OCI-LY7 (cell line): ENCODE results near the gene CIAO2B.

ENCODE experiments used
- EZH2phosphoT487 ChIP-seq: fragments of 200-600 bp; sonication (generic); IDR thresholded peaks from 2 replicates; pipeline ENCODE4 v1.6.1; 2018; ENCODE audit warnings: low read depth, borderline replicate concordance, mild to moderate bottlenecking, mixed run types, antibody characterized with exemption, low read length, moderate library complexity, mixed read lengths
- TF ChIP-seq, protein P1 (sequence below): fragments of 200-600 bp; sonication (generic); conservative IDR thresholded peaks from 2 replicates; pipeline ENCODE4 v1.5.1; 2014; ENCODE audit warnings: mild to moderate bottlenecking, antibody characterized with exemption, low read length, moderate library complexity, mixed read lengths

DNA sequence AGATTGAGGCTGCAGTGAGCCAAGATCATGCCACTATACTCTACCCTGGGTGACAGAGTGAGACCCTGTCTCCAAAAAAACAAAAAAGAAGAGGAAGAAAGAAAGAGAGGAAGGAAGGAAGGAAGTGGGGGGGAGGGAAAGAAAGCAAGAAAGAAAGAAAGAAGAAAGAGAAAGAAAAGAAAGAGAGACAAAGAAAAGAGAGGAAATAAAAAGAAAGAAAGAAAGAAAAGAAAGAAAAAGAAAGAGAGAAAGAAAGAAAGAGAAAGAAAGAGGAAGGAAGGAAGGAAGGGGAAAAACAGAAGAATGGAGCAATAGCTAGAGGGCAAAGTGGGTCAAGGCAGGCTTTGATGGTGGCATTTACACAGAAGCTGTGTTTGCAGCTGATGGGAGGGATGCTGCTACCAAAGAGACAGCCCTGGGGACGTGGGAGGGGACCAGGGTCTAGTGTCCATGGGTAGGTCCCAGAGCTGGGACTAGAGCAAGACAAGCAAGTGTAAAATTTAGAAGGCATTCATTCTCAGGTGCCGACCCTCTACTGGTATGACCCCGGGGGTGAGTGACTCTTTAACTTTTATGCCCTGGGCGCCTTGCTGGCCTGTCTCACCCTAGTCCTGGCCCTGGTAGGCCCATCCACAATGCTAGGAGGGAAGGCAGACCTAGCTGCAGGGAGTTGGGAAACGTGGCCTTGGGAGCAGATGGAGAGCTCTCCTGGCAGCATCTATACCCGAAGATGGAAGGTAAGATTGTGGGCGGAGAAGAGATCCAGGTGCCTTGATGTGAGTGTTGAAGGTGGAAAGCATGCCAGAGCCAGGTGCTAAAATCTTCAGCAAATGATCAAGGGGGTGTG is 24.9 kb upstream of the CIAO2B start:
- no peak for TF ChIP-seq EZH2phosphoT487
- TF ChIP-seq, protein P1, sequence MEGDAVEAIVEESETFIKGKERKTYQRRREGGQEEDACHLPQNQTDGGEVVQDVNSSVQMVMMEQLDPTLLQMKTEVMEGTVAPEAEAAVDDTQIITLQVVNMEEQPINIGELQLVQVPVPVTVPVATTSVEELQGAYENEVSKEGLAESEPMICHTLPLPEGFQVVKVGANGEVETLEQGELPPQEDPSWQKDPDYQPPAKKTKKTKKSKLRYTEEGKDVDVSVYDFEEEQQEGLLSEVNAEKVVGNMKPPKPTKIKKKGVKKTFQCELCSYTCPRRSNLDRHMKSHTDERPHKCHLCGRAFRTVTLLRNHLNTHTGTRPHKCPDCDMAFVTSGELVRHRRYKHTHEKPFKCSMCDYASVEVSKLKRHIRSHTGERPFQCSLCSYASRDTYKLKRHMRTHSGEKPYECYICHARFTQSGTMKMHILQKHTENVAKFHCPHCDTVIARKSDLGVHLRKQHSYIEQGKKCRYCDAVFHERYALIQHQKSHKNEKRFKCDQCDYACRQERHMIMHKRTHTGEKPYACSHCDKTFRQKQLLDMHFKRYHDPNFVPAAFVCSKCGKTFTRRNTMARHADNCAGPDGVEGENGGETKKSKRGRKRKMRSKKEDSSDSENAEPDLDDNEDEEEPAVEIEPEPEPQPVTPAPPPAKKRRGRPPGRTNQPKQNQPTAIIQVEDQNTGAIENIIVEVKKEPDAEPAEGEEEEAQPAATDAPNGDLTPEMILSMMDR, result no peak
